Ramos (cell line): Measurements from ENCODE around the gene MTERF2.

Source experiments
- in situ Hi-C: fragments of 300-500 bp; cut with MboI; formaldehyde crosslinking; loops from one replicate; pipeline ENCODE4 v1.14.3; 2022; ENCODE audit warnings: low sequenced_read_pairs; ENCODE audit not compliant: unreplicated experiment

MTERF2 gene

GRCh38 chr12:106956048-106956578 is 30.8 kb downstream of the MTERF2 start:
- in situ Hi-C loops = loop anchor here (25.0 kb wide), 1 partner anchor 1681 kb away; the partner anchor contains the start of gene SELPLG

- in situ Hi-C loops = loop anchor here (25.0 kb wide), 1 partner anchor 1682 kb away; the partner anchor contains the start of gene SELPLG
Measured at GRCh38 chr12:106955377-106956047, 31.4 kb downstream of the MTERF2 start, which contains the start of gene TMEM263. TSS of gene TMEM263 (plus strand) at chr12:106955907. CDS start at chr12:106967117, 11,210 bp downstream.

DNA sequence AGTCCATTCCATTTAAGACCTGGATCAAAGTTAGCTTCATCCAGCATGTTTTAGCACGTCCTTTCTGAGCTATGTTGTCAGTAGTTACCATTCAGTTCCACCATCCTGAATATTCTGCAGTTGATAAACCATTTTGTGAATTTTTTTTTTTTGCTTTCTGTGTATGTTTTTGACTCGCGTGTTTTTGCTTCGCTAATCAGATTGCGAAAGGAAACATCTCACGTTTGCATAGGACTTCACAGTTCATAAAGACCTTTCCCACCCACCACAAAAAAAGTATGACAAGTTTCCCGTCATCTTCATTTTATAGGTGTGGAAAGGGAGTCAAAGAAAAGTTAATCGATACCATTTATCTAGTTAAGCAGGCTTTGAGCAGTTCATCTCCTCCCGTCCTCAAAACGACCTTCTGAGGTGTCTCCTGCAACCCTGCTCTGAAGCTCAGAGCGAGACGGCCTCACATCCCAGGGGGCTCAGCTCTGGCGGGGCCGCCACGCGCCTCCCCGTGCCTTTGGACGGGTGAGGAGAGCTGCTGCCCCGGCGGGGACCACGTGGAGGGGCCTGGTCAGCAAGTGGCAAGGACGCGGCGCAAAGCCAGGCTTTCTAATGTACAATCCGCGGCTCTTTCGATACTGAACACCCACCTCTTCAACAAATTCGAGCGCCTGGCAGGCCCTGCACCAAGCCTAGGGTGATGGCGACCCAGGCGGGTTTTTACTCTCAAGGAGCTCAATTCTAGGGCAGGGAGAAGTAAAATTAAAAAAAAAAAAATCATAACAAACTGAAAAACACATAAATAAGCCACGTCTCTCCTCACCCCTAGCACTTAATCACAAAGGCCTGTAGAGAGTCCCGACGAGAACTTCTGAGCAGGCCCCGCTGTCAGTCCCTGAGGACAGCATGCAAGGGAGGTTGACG is 32.2 kb downstream of the MTERF2 start:
- in situ Hi-C loops = loop anchor here (25.0 kb wide), 1 partner anchor 1683 kb away; the partner anchor contains the start of gene SELPLG

GRCh38 chr12:106953352-106954250 is 33.3 kb downstream of the MTERF2 start:
- in situ Hi-C loops = loop anchor here (25.0 kb wide), 1 partner anchor 1684 kb away; the partner anchor contains the start of gene SELPLG

DNA sequence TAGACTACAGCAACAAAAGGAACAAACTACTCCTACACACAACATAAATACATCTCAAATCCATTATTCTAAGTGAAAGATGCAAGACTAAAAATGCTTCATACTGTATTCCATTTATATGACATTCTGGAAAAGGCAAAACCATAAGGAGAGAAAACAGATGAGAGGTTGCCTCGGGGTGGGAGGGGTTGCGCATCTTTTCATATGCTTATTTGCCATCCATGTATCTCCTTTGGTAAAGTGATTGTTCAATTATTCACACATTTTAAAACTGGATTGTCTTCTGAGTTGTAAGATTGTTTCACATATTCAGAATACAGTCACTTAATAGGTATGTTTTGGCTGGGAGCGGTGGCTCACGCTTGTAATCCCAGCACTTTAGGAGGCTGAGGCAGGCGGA is 36.4 kb downstream of the MTERF2 start:
- in situ Hi-C loops = loop anchor here (25.0 kb wide), 1 partner anchor 1687 kb away; the partner anchor contains the start of gene SELPLG

DNA sequence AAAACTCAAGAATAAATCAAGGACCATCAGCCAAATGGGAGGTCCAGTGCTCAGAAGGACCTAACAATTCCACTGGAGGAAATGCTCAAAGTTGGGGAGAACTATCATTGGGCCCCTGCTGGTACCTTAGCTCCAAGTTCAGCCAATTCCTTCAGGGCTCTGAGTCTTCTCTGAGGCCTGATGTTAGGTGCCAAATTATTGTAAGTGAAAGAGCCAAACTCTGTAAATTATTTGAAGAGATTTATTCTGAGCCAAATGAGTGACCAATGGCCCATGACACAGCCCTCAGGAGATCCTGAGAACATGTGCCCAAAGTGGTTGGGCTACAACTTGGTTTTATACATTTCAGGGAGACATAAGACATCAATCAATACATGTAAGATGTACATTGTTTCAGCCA is 39.5 kb downstream of the MTERF2 start:
- in situ Hi-C loops = no loop called here

GRCh38 chr12:106945261-106945851 is 41.6 kb downstream of the MTERF2 start:
- in situ Hi-C loops = no loop called here

- in situ Hi-C loops = no loop called here
Measured at GRCh38 chr12:106942775-106943174, 44.2 kb downstream of the MTERF2 start.

GRCh38 chr12:106941481-106942156 is 45.3 kb downstream of the MTERF2 start:
- in situ Hi-C loops = no loop called here

- in situ Hi-C loops = no loop called here
Measured at GRCh38 chr12:106934277-106934676, 52.7 kb downstream of the MTERF2 start.
